ENCODE results near the gene CCNE1.

- no peak for TF ChIP-seq CTCF (IDR thresholded peaks at IDR 0.05; ENCODE audit: poor library complexity)
- no peak for TF ChIP-seq EZH2phosphoT487 (IDR thresholded peaks at IDR 0.05; ENCODE audit: low read depth, severe bottlenecking, unreplicated experiment)
- TF ChIP-seq EZH2 (IDR thresholded peaks at IDR 0.05; ENCODE audit: borderline replicate concordance), result no peak
These were observed 38.6 kb upstream of the CCNE1 start for GRCh38 chr19:29773141-29773540.
